ENCODE results near the gene CBLN3.

- TF ChIP-seq CTCF (IDR thresholded peaks at IDR 0.05; ENCODE audit: low read length) (no peak), EZH2 (IDR thresholded peaks at IDR 0.05; ENCODE audit: borderline replicate concordance, low read length) (no peak)
Measured at GRCh38 chr14:24382064-24382371, 47.5 kb downstream of the CBLN3 start.

All from OCI-LY1 (cell line).